Mesenchymal stem cell (in vitro differentiated cells and primary cell): ENCODE data around the gene GRIK4.
A peak's percentile ranks its signal among the peaks of the same experiment; 100 is the strongest.

Source experiments
- DNase-seq: peaks from one replicate; pipeline ENCODE4 v3.0.0-alpha.2; 2013
- H2AFZ ChIP-seq: one replicate; pipeline ENCODE4 v1.6.1; 2013; ENCODE audit warnings: low read depth, mild to moderate bottlenecking, control low read depth, inconsistent platforms, low read length, moderate library complexity
- H2AK5ac ChIP-seq: 2 replicates; pipeline ENCODE4 v1.6.1; 2013; ENCODE audit warnings: low read length, moderate library complexity, mild to moderate bottlenecking, inconsistent platforms; ENCODE audit not compliant: severe bottlenecking
- H2BK120ac ChIP-seq: one replicate; pipeline ENCODE4 v1.6.1; 2013; ENCODE audit warnings: low read depth, mild to moderate bottlenecking, inconsistent platforms, low read length, moderate library complexity
- H2BK12ac ChIP-seq, 2 experiments: one replicate each; pipeline ENCODE4 v1.6.1; 2013; ENCODE audit warnings: inconsistent platforms in 2 of 2, low read length in 2 of 2, mild to moderate bottlenecking in 2 of 2, moderate library complexity in 2 of 2, control low read depth in 1 of 2
- H2BK15ac ChIP-seq: one replicate; pipeline ENCODE4 v1.6.1; 2013; ENCODE audit warnings: mild to moderate bottlenecking, low read depth, inconsistent platforms; ENCODE audit not compliant: poor library complexity, severe bottlenecking
- H2BK5ac ChIP-seq: 2 replicates; pipeline ENCODE4 v1.6.1; 2013; ENCODE audit warnings: low read depth, mild to moderate bottlenecking, low read length, control low read depth, inconsistent platforms; ENCODE audit not compliant: poor library complexity, severe bottlenecking
- H3K14ac ChIP-seq, 2 experiments: one replicate each; pipeline ENCODE4 v1.6.1; 2013; ENCODE audit warnings: inconsistent platforms in 2 of 2, low read length in 2 of 2, control low read depth in 1 of 2, mild to moderate bottlenecking in 1 of 2, moderate library complexity in 1 of 2
- H3K18ac ChIP-seq, 2 experiments: one replicate each; pipeline ENCODE4 v1.6.1; 2013; ENCODE audit warnings: inconsistent platforms in 2 of 2, low read length in 2 of 2, control low read depth in 1 of 2, low read depth in 1 of 2, mild to moderate bottlenecking in 1 of 2
- H3K23ac ChIP-seq, 2 experiments: one replicate each; pipeline ENCODE4 v1.6.1; 2013; ENCODE audit warnings: inconsistent platforms in 2 of 2, low read length in 2 of 2, mild to moderate bottlenecking in 2 of 2, moderate library complexity in 2 of 2, control low read depth in 1 of 2
- H3K27ac ChIP-seq: 2 replicates; pipeline ENCODE4 v1.5.1; 2013; ENCODE audit warnings: mild to moderate bottlenecking, moderate library complexity, low read length, control low read depth, inconsistent platforms; ENCODE audit not compliant: poor library complexity, severe bottlenecking
- H3K27me3 ChIP-seq, 2 experiments: 2 replicates each; pipeline versions ENCODE4 v1.6.1 to v1.7.0; 2013; ENCODE audit warnings: low read length in 2 of 2, mild to moderate bottlenecking in 2 of 2, moderate library complexity in 2 of 2, control low read depth in 1 of 2, inconsistent platforms in 1 of 2; ENCODE audit not compliant: control insufficient read depth in 1 of 2, insufficient read depth in 1 of 2
- H3K36me3 ChIP-seq, 2 experiments: 2 replicates each; pipeline versions ENCODE4 v1.6.1 to v1.7.0; 2013; ENCODE audit warnings: low read length in 2 of 2, control low read depth in 1 of 2, inconsistent platforms in 1 of 2, low read depth in 1 of 2, mild to moderate bottlenecking in 1 of 2; ENCODE audit not compliant: insufficient read depth in 2 of 2, control insufficient read depth in 1 of 2
- H3K4ac ChIP-seq, 2 experiments: one replicate each; pipeline ENCODE4 v1.6.1; 2013; ENCODE audit warnings: inconsistent platforms in 2 of 2, low read length in 2 of 2, mild to moderate bottlenecking in 2 of 2, moderate library complexity in 2 of 2, control low read depth in 1 of 2, low read depth in 1 of 2
- H3K4me1 ChIP-seq: 2 replicates; pipeline ENCODE4 v1.6.1; 2013; ENCODE audit warnings: low read depth, low read length, control low read depth; ENCODE audit not compliant: control insufficient read depth, insufficient read depth
- H3K4me2 ChIP-seq: 2 replicates; pipeline ENCODE4 v1.6.1; 2013; ENCODE audit warnings: low read length, mild to moderate bottlenecking, inconsistent platforms; ENCODE audit not compliant: poor library complexity, severe bottlenecking
- H3K4me3 ChIP-seq, 2 experiments: 2 replicates each; pipeline versions ENCODE4 v1.5.1 to v1.7.0; 2013; ENCODE audit warnings: low read length in 2 of 2, mild to moderate bottlenecking in 2 of 2, control low read depth in 1 of 2, low read depth in 1 of 2; ENCODE audit not compliant: insufficient read depth in 1 of 2
- H3K79me1 ChIP-seq: replicated peaks from 2 replicates; pipeline ENCODE4 v1.6.1; 2013; ENCODE audit warnings: mild to moderate bottlenecking, control low read depth, low read length, inconsistent platforms; ENCODE audit not compliant: poor library complexity, severe bottlenecking
- H3K9ac ChIP-seq: 2 replicates; pipeline ENCODE4 v1.7.0; 2013; ENCODE audit warnings: mild to moderate bottlenecking, low read length, moderate library complexity
- H3K9me3 ChIP-seq: 2 replicates; pipeline ENCODE4 v1.7.0; 2013; ENCODE audit warnings: mild to moderate bottlenecking, low read length; ENCODE audit not compliant: control insufficient read depth
- H4K8ac ChIP-seq: one replicate; pipeline ENCODE4 v1.6.1; 2013; ENCODE audit warnings: inconsistent platforms, mild to moderate bottlenecking, low read length, moderate library complexity
- H4K91ac ChIP-seq: one replicate; pipeline ENCODE4 v1.6.1; 2013; ENCODE audit warnings: mild to moderate bottlenecking, low read length, inconsistent platforms
- WGBS: methylation state at CpG from one replicate; pipeline ENCODE4 v1.1.7; 2013; ENCODE audit warnings: mixed read lengths; 5-methylcytosine and 5-hydroxymethylcytosine counted together

GRIK4 gene

DNA sequence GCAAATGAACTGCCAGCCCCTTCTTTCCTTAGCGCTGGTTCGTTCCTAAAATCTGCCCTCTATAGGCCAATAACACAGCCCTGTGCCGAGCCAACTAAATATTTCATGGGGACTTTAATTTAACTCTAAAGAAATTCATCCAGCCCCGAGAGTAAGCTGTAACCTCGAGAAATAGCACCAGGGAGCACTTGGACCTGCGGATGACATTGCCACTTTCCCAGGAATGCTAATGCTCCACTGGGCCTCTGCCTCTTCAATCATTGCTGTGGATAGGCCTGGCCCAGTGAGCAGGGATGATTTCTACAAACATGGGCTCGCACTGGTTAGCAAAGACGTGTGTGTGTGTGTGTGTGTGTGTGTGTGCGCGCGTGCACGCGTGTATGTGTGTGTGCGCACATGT, 417.1 kb downstream of the GRIK4 start:
- no peak for DNase-seq
- no peaks in the 10 kb centered on the region for H3K36me3 ChIP-seq
- 90% methylated on average over 14 of the region's 14 CpGs for WGBS
- no peak overlapping the region for H3K4ac ChIP-seq
- no peak overlapping the region for H2AFZ ChIP-seq
- no peak overlapping the region for H3K18ac ChIP-seq
- no peak overlapping the region for H3K14ac ChIP-seq
- peaks cover 1% of the 10 kb centered on the region for H3K4me1 ChIP-seq
- H2AK5ac ChIP-seq, result no peak overlapping the region
- H3K9ac ChIP-seq, result no peak overlapping the region
- H3K79me1 ChIP-seq, result no peaks in the 10 kb centered on the region
- peaks cover 9 to 21% of the 10 kb centered on the region in 2 experiments for H3K27me3 ChIP-seq
- no peak overlapping the region for H3K4me2 ChIP-seq
- no peak overlapping the region for H4K91ac ChIP-seq
- no peak overlapping the region for H2BK12ac ChIP-seq
- H2BK15ac ChIP-seq, result no peak overlapping the region
- no peak overlapping the region for H4K8ac ChIP-seq
- no peak overlapping the region for H2BK120ac ChIP-seq
- no peak overlapping the region for H3K27ac ChIP-seq
- H3K4me3 ChIP-seq, result no peak overlapping the region
- H3K23ac ChIP-seq, result no peak overlapping the region
- no peaks in the 10 kb centered on the region for H3K9me3 ChIP-seq
- no peak overlapping the region for H2BK5ac ChIP-seq

DNA sequence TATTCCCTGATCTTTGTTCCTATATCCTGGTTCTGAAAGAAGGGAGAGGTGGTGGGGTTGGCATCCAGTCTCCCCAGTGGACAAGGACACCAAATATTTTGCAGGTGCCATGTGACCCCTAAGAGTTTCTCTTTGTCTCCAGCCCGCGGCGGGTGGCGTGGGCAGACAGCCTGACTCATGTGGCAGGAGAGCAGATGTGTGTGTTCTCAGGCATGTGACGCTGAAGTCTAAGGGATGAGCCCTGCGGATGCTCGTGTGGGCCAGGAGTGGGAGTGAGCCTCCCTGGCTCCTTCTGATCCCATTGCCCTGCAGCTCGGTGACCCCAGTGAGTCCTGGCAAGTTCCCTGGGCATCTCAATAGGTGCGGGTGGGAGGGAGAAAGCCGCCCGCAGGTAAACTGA, 417.5 kb downstream of the GRIK4 start:
- Histone ChIP-seq H2BK120ac (no peak overlapping the region), H2BK5ac (no peak overlapping the region), H3K14ac (no peak overlapping the region), H4K8ac (no peak overlapping the region), H4K91ac (no peak overlapping the region), H3K18ac (no peak overlapping the region), H3K4me2 (no peak overlapping the region), H2BK12ac (no peak overlapping the region), H3K36me3 (no peaks in the 10 kb centered on the region), H3K79me1 (no peaks in the 10 kb centered on the region), H3K4me3 (no peak overlapping the region), H2AFZ (no peak overlapping the region), H2BK15ac (no peak overlapping the region), H3K4me1 (peaks cover under 1% of the 10 kb centered on the region), H3K9me3 (no peaks in the 10 kb centered on the region), H2AK5ac (no peak overlapping the region), H3K27me3 (peaks cover 9 to 21% of the 10 kb centered on the region in 2 experiments), H3K9ac (no peak overlapping the region), H3K27ac (no peak overlapping the region), H3K4ac (no peak overlapping the region), H3K23ac (no peak overlapping the region)
- WGBS, result 84% methylated on average over 11 of the region's 11 CpGs
- DNase-seq, result no peak

DNA sequence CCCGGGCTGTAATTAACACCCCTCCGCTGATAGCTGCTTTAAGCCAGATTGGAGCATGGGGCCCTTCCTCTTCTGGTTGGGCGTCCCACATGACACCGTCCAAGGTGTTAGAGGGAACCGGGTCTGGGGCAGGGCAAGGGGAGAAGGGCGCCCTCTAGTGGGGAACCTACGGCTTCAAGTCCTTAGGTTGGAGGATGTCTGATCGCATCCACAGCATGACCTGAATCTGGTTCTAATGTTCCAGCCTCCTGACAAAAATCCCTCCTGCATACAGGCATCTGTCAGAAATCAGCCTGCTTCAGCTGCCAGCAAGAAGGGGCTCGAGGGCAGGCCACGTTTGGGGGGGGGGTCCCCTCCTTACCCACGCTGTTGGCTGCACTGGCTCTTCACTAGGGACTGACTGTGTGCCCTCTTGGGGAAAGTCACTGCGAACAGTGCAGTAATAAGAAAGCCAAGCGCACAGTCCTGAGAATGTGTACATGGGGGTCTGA, 418.2 kb downstream of the GRIK4 start:
- WGBS, result 26% methylated on average over 12 of the region's 13 CpGs
- Histone ChIP-seq H3K4me1 (no peaks in the 10 kb centered on the region), H3K4ac (no peak overlapping the region), H2BK15ac (no peak overlapping the region), H3K79me1 (no peaks in the 10 kb centered on the region), H3K18ac (no peak overlapping the region), H3K36me3 (no peaks in the 10 kb centered on the region), H4K91ac (no peak overlapping the region), H3K9ac (no peak overlapping the region), H3K4me3 (no peak overlapping the region), H3K4me2 (no peak overlapping the region), H2AK5ac (no peak overlapping the region), H2BK120ac (no peak overlapping the region), H3K14ac (no peak overlapping the region), H3K27ac (no peak overlapping the region), H2BK12ac (no peak overlapping the region), H3K23ac (no peak overlapping the region), H2AFZ (no peak overlapping the region), H2BK5ac (no peak overlapping the region), H4K8ac (no peak overlapping the region), H3K27me3 (peaks cover 10 to 27% of the 10 kb centered on the region in 2 experiments), H3K9me3 (no peaks in the 10 kb centered on the region)
- peak; percentile 55 for DNase-seq

DNA sequence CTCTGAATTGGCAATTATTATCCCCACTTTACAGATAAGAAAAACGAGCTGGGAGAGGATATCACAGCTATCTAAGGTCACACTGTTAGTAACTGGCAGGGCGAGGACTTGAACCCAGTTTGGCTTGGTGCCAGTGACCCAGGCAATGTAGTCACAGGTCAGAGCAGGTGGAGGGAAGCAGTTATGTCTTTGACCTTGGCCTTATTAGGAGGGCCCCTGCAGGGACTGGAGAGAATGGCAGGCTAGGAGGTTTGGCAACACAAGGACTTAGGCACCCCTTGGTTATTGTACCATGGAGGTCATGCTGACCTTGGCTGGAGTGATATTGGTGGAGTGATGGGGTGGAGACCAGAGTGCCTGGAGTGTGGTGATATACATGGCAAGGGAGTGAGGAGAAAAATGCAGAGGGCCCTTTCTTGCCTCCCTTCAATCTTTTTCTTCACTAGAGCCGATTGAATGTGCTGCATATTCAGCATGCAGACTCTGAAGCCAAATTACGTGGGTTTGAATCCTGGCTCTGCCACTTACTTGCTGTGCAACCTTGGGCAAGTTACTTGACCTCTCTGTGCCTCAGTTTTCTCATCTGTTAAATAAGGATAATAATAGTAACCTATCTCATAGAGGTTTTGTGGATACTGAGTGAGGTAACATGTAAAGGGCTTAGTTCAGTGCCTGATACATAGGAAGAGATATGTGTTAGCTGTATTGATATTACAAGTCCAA, 419.7 kb downstream of the GRIK4 start:
- no peak overlapping the region for H2BK12ac ChIP-seq
- WGBS, result 72% methylated on average over 4 of the region's 4 CpGs

More for the DNA sequence above, 419.7 kb downstream of the GRIK4 start:
- Histone ChIP-seq H3K36me3 (no peaks in the 10 kb centered on the region), H3K23ac (no peak overlapping the region), H3K27me3 (peaks cover 13 to 34% of the 10 kb centered on the region in 2 experiments), H2AK5ac (no peak overlapping the region), H3K18ac (no peak overlapping the region), H3K4ac (no peak overlapping the region), H3K27ac (no peak overlapping the region), H2AFZ (no peak overlapping the region), H4K8ac (no peak overlapping the region), H2BK120ac (no peak overlapping the region), H2BK15ac (no peak overlapping the region), H3K4me2 (no peak overlapping the region), H3K9me3 (no peaks in the 10 kb centered on the region), H3K14ac (peak overlapping the region in 1 of 2 experiments; percentile 6), H3K79me1 (no peaks in the 10 kb centered on the region), H3K9ac (no peak overlapping the region), H3K4me1 (no peaks in the 10 kb centered on the region), H2BK5ac (no peak overlapping the region), H4K91ac (no peak overlapping the region), H3K4me3 (no peak overlapping the region)
- DNase-seq, result no peak
